GM12878 (cell line): ENCODE data around the gene ERLEC1. TPM values are rescaled to one million over a fixed set of nuclear protein-coding genes. Genes with fewer than 3 reads are reported as not detected.

ENCODE experiments used
- ATAC-seq: fragments of 200-7000 bp; cut with Tn5 transposase; 3 replicates; pipeline ENCODE4 v1.9.1; 2020; ENCODE audit warnings: mild to moderate bottlenecking, moderate library complexity
- BruUV-seq: library from RNA; stranded (reverse); fragments of 400-500 nt; replicated peaks from 2 replicates; lab custom pipeline; 2021; lab: Mats Ljungman, UMichigan
- CTCF ChIA-PET: fragments of 300-600 bp; sonication (Branson Sonifier 250); formaldehyde crosslinking; extraction: SDS; loops from one replicate; lab custom pipeline; 2021; ENCODE audit warnings: inconsistent platforms; lab: Yijun Ruan, JAX
- POLR2A ChIA-PET: fragments of 350-600 bp; formaldehyde crosslinking; extraction: SDS; loops from one replicate; lab custom pipeline; 2021; ENCODE audit warnings: inconsistent platforms; lab: Charles Lee
- RAD21 ChIA-PET: fragments of 300-600 bp; sonication (Branson Sonifier 250); formaldehyde crosslinking; loops from one replicate; lab custom pipeline; 2023; ENCODE audit warnings: antibody characterized with exemption; ENCODE audit not compliant: unreplicated experiment; lab: Charles Lee
- SMC1A ChIA-PET: fragments of 300-600 bp; sonication (Branson Sonifier 250); formaldehyde crosslinking; loops from one replicate; lab custom pipeline; 2023; ENCODE audit not compliant: unreplicated experiment, uncharacterized antibody; lab: Charles Lee
- DNase-seq: peaks from one replicate; pipeline ENCODE4 v3.0.0-alpha.2; 2011; ENCODE audit warnings: low read depth, low spot score
- FAIRE-seq: peaks from 3 replicates; lab custom pipeline; 2011; peaks lifted over from hg19 to GRCh38; lab: Jason Lieb, UNC
- H2AFZ ChIP-seq: 2 replicates; pipeline ENCODE4 v1.6.0; 2011; ENCODE audit warnings: low read depth, low read length, control low read depth; ENCODE audit not compliant: control insufficient read depth
- H3K27ac ChIP-seq: 2 replicates; pipeline ENCODE4 v1.5.1; 2011; ENCODE audit warnings: control low read depth; ENCODE audit not compliant: control insufficient read depth, insufficient read depth
- H3K27me3 ChIP-seq, 2 experiments: replicated peaks in 1 of 2; 2 replicates each; pipeline versions ENCODE4 v1.6.0 to v1.6.1; 2011; ENCODE audit warnings: low read length in 1 of 2; ENCODE audit not compliant: control insufficient read depth in 2 of 2, insufficient read depth in 2 of 2
- H3K36me3 ChIP-seq, 2 experiments: 2 replicates each; pipeline ENCODE4 v1.5.1; 2011; ENCODE audit warnings: low read length in 1 of 2; ENCODE audit not compliant: control insufficient read depth in 2 of 2, insufficient read depth in 2 of 2
- H3K4me1 ChIP-seq: 2 replicates; pipeline ENCODE4 v1.6.1; 2011; ENCODE audit warnings: mild to moderate bottlenecking, low read length, moderate library complexity, mixed read lengths; ENCODE audit not compliant: control insufficient read depth, insufficient read depth
- H3K4me2 ChIP-seq: 2 replicates; pipeline ENCODE4 v1.6.0; 2011; ENCODE audit warnings: control low read depth; ENCODE audit not compliant: control insufficient read depth, insufficient read depth
- H3K4me3 ChIP-seq: fragments of 200-600 bp; sonication (generic); 2 replicates; pipeline ENCODE4 v1.5.1; 2016
- H3K79me2 ChIP-seq: 2 replicates; pipeline ENCODE4 v1.6.0; 2011; ENCODE audit warnings: low read length; ENCODE audit not compliant: control insufficient read depth, insufficient read depth
- H3K9ac ChIP-seq: 2 replicates; pipeline ENCODE4 v1.8.0; 2011; ENCODE audit warnings: low read length, control low read depth, mixed read lengths; ENCODE audit not compliant: control insufficient read depth, insufficient read depth
- H3K9me3 ChIP-seq: replicated peaks from 3 replicates; pipeline ENCODE4 v1.5.1; 2011; ENCODE audit warnings: mild to moderate bottlenecking, low read length; ENCODE audit not compliant: control insufficient read depth, insufficient read depth
- H4K20me1 ChIP-seq: 2 replicates; pipeline ENCODE4 v1.6.0; 2011; ENCODE audit not compliant: control insufficient read depth, insufficient read depth
- ATF2 ChIP-seq: IDR thresholded peaks from 2 replicates; pipeline ENCODE4 v1.6.1; 2012; ENCODE audit warnings: low read length, inconsistent platforms
- ATF3 ChIP-seq: IDR thresholded peaks from 2 replicates; pipeline ENCODE4 v1.6.1; 2011; ENCODE audit warnings: low read depth, mild to moderate bottlenecking, low read length, moderate library complexity, borderline replicate concordance; ENCODE audit errors: extremely low read depth
- BMI1 ChIP-seq: fragments of 450-650 bp; IDR thresholded peaks from 2 replicates; pipeline ENCODE4 v1.6.1; 2016; ENCODE audit warnings: mild to moderate bottlenecking, moderate library complexity, borderline replicate concordance
- EP300 ChIP-seq, 2 experiments: fragments of 150-350 bp in 1 of 2; IDR thresholded peaks; 2 replicates each; pipeline ENCODE4 v1.6.1; 2011 to 2012; ENCODE audit warnings: low read depth in 2 of 2, low read length in 2 of 2, borderline replicate concordance in 1 of 2, improper control_type of control experiment in 1 of 2, inconsistent platforms in 1 of 2; ENCODE audit not compliant: control insufficient read depth in 1 of 2
- PBX3 ChIP-seq: IDR thresholded peaks from 2 replicates; pipeline ENCODE4 v1.6.1; 2011; ENCODE audit warnings: mild to moderate bottlenecking, low read depth, low read length, moderate library complexity; ENCODE audit not compliant: insufficient replicate concordance
- SMC3 ChIP-seq: IDR thresholded peaks from 2 replicates; pipeline ENCODE4 v1.6.1; 2011; ENCODE audit warnings: low read length, improper control_type of control experiment, borderline replicate concordance
- SPI1 ChIP-seq: IDR thresholded peaks from 2 replicates; pipeline ENCODE4 v1.6.1; 2011; ENCODE audit warnings: low read depth, mild to moderate bottlenecking, low read length, moderate library complexity, borderline replicate concordance; ENCODE audit not compliant: insufficient read depth
- USF1 ChIP-seq: IDR thresholded peaks from 2 replicates; pipeline ENCODE4 v1.6.1; 2011; ENCODE audit warnings: borderline replicate concordance, low read depth, mild to moderate bottlenecking, moderate library complexity, mixed read lengths, low read length; ENCODE audit not compliant: insufficient read depth; ENCODE audit errors: extremely low read length
- WGBS: methylation state at CpG from one replicate; pipeline ENCODE4 v1.1.6; 2016; ENCODE audit warnings: low lambda C conversion rate; ENCODE audit not compliant: insufficient replicate concordance, insufficient coverage; ENCODE audit errors: missing lambda C conversion rate; 5-methylcytosine and 5-hydroxymethylcytosine counted together
- in situ Hi-C: fragments of 300-500 bp; cut with MboI; formaldehyde crosslinking; loops from 9 replicates; pipeline ENCODE4 v1.14.3; 2018; ENCODE audit warnings: mixed read lengths
- intact Hi-C: fragments of 100-400 bp; cut with micrococcal nuclease; formaldehyde crosslinking; loops from one replicate; pipeline ENCODE4 v1.14.2; 2022; ENCODE audit not compliant: unreplicated experiment
- polyA plus RNA-seq, 11 experiments: library from polyadenylated mRNA; depleted of rRNA in 4 of 11; unstranded in 6 of 11; stranded (reverse) in 5 of 11; fragments of >200 nt; fragmentation: Nextera tagmentation in 4 of 11; fragmentation: Illumina TruSeq in 1 of 11; extraction: Ambion mirVana in 4 of 11; extraction: Trizol in 1 of 11; gene quantifications; 1 replicate in 1 of 11; 2 replicates in 10 of 11; pipeline versions ENCODE4 v1.2.1 to v1.2.3, GENCODE V29; 2011 to 2016; ENCODE audit warnings: inconsistent platforms in 2 of 11, missing spikeins in 2 of 11, low read depth in 1 of 11
- total RNA-seq, 4 experiments: library from RNA; depleted of rRNA in 3 of 4; stranded (reverse); fragments of >200 nt in 3 of 4; fragmentation: Illumina TruSeq in 1 of 4; extraction: Trizol in 1 of 4; gene quantifications; 2 replicates each; pipeline versions ENCODE4 v1.2.1 to v1.2.3, GENCODE V29; 2013 to 2021

ERLEC1 gene
- total and polyA plus RNA-seq, 10 of the 15 experiments (the other 5 are each of a cell fraction or from before 2014, with no cell fraction given): 14.1 to 52.2 (median 30.0) TPM

GRCh38 chr2:53819634-53820033, 32.8 kb downstream of the ERLEC1 start:
- POLR2A ChIA-PET: interaction anchor here (0.6 kb wide), 1 partner anchor 606 kb away, joined by 3 read pairs; no protein-coding TSS in a partner anchor
- H3K4me1 ChIP-seq: no peaks in the 10 kb centered on the region
- no peak for FAIRE-seq

More at GRCh38 chr2:53819634-53820033, 32.8 kb downstream of the ERLEC1 start:
- ChIA-PET RAD21 (interaction anchor here (0.7 kb wide), 1 partner anchor 390 kb away, joined by 5 read pairs; no protein-coding TSS in a partner anchor), CTCF (no interaction called here), SMC1A (no interaction called here)
- ATAC-seq: no peak
- Histone ChIP-seq H3K79me2 (no peaks in the 10 kb centered on the region), H4K20me1 (no peaks in the 10 kb centered on the region), H3K9me3 (no peaks in the 10 kb centered on the region), H3K27me3 (no peaks in the 10 kb centered on the region), H3K36me3 (peaks cover 0 to 3% of the 10 kb centered on the region in 2 experiments; a peak in 3 of 4 replicates), H2AFZ (no peak overlapping the region), H3K4me3 (no peak overlapping the region), H3K9ac (no peak overlapping the region), H3K4me2 (no peak overlapping the region), H3K27ac (no peak overlapping the region)
- no peak for DNase-seq
- TF ChIP-seq BMI1: no peak
- TF ChIP-seq ATF2: no peak
- TF ChIP-seq ATF3: no peak
- no peak for TF ChIP-seq SMC3
- TF ChIP-seq EP300 (IDR thresholded peaks at IDR 0.05; ENCODE audit: borderline replicate concordance in 1 of 2, control insufficient read depth in 1 of 2, low read depth in 2 of 2, low read length in 2 of 2): no peak
- no peak for TF ChIP-seq PBX3
- no peak for TF ChIP-seq SPI1
- TF ChIP-seq USF1: no peak
- intact Hi-C loops: loop anchor here (5.0 kb wide), 1 partner anchor 397 kb away; no protein-coding TSS in a partner anchor
- in situ Hi-C loops: no loop called here
- 68% methylated on average over 4 of the region's 4 CpGs for WGBS
- BruUV-seq: no TSS peak
